ENCODE results near the gene OLA1.

DNA sequence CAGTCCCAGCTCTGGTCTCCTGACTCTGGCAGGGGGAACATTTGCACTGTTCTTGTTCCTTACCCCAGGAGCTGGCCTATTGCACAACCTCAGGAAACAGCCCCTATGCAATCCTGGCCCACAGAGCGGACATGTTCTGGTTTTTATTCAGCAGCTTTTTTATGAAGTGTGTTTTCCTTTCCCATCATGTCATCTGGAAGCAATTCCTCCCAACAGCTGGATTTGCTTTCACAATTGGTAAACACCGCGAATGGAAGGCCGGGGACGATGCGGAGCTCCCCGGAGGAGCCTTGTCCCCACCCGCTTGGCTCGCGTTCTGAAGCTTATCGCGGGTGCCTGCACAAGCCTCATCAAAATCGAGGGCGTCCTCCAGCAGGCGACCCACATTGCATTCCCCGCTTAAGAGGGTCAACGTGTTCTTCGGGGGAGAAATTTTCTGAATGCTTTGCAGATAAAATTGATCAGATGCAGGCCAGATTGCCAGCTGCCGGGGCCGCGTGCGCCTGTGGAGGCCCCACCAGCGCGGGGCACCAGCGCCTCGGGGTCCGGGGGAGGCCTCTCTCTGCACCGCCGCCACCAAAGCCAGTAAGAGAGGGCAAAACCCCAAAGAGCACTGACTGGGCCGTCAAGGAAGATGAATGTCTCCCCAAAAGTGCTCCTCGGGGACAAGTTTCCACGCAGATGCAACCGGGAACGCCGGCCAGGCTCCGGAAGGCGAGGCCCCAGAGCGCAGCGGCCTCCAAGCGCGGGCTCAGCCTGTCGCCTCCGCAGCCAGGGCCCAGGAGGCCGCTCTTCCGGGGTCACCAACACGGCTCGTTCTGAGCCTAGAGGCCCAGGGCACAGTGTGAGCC is 222.8 kb downstream of the OLA1 start:
- TF ChIP-seq, protein P1, sequence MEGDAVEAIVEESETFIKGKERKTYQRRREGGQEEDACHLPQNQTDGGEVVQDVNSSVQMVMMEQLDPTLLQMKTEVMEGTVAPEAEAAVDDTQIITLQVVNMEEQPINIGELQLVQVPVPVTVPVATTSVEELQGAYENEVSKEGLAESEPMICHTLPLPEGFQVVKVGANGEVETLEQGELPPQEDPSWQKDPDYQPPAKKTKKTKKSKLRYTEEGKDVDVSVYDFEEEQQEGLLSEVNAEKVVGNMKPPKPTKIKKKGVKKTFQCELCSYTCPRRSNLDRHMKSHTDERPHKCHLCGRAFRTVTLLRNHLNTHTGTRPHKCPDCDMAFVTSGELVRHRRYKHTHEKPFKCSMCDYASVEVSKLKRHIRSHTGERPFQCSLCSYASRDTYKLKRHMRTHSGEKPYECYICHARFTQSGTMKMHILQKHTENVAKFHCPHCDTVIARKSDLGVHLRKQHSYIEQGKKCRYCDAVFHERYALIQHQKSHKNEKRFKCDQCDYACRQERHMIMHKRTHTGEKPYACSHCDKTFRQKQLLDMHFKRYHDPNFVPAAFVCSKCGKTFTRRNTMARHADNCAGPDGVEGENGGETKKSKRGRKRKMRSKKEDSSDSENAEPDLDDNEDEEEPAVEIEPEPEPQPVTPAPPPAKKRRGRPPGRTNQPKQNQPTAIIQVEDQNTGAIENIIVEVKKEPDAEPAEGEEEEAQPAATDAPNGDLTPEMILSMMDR (IDR thresholded peaks at IDR 0.05) = no peak
- TF ChIP-seq EZH2 (IDR thresholded peaks at IDR 0.05) = no peak
- TF ChIP-seq EZH2phosphoT487 (IDR thresholded peaks at IDR 0.05) = no peak

Measured in neural progenitor cell (in vitro differentiated cells).